Ramos (cell line): Measurements from ENCODE around the gene CIDEA.

ENCODE experiments used
- in situ Hi-C: fragments of 300-500 bp; cut with MboI; formaldehyde crosslinking; loops from one replicate; pipeline ENCODE4 v1.14.3; 2022; ENCODE audit warnings: low sequenced_read_pairs; ENCODE audit not compliant: unreplicated experiment

The CIDEA gene

DNA sequence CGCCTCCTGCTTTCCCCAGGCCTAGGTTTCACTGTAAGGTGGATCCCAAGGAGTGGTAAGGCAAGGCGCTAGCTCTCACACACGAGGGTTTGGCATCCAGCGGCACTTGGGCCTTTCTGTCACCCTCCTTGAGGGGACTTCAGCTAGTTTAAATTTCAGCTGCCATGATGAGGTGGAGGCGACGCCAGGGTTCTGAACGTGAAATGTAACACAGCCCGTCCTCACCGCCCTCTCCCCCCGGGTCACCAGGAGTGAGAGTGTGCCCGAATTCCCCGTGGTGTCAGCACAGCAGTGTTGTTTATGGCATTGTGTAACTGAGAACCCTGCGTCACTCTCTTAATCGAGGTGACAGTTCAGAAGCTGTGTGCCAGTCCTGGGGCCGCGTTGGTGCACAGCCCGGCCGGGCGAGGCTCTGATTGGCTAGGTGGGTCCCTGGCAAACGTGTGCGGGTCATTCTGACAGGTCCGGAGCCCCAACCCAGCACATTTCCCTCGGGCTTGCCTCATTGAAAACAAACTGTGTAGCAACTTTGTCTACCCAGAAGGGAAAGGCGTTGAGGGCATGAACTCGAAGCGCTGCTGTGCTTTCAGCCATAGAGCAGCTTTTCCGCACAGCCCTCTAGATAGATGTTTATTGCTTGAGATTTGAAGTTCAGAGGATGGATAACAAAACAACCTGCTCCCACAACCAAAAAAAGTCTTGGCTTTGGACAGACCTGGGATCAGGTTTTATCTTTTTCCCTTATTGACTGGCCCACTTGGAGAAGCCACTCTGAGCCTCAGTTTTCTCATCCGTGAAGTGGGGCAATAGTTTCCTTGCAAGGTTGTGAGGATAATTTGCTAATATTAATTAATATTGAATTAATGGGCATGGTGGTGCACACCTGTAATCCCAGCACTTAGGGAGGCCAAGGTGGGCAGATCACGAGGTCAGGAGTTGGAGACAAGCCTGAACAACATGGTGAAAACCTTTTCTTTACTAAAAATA is 4.9 kb downstream of the CIDEA start:
- in situ Hi-C loops = no loop called here

DNA sequence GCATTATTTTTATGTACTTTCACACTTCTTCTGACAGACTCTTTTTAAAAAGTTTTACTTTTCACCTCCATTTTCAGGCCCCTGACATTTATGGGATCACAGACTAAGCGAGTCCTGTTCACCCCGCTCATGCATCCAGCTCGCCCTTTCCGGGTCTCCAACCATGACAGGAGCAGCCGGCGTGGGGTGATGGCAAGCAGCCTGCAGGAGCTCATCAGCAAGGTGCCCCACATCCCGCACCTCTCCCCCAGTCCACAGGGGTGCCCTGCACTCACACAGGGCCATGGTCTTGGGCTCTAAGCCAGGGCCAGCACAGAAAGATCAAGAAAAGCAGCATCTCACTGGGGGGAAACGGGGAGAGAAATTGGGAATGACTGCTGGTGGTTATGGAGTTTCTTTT is 8.6 kb downstream of the CIDEA start:
- in situ Hi-C loops = no loop called here

DNA sequence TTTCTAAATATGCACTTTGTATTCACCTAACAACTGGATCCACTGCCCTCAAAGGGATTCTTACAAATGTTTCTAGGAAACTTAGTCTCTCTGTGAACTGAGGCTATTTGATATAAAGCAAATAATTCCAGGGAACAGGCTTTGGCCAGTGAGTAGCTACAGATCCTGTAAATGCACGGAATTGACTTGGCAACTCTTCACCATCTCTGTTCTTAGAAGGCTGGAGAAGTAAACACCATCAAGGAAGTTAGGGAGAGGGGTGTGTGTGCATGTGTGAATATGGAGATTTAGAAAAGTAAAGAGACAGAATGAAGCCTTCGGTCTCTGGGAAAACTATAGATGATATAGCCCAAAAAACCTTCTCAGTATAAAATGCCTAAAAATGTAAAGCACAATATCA is 10.7 kb downstream of the CIDEA start:
- in situ Hi-C loops = no loop called here

DNA sequence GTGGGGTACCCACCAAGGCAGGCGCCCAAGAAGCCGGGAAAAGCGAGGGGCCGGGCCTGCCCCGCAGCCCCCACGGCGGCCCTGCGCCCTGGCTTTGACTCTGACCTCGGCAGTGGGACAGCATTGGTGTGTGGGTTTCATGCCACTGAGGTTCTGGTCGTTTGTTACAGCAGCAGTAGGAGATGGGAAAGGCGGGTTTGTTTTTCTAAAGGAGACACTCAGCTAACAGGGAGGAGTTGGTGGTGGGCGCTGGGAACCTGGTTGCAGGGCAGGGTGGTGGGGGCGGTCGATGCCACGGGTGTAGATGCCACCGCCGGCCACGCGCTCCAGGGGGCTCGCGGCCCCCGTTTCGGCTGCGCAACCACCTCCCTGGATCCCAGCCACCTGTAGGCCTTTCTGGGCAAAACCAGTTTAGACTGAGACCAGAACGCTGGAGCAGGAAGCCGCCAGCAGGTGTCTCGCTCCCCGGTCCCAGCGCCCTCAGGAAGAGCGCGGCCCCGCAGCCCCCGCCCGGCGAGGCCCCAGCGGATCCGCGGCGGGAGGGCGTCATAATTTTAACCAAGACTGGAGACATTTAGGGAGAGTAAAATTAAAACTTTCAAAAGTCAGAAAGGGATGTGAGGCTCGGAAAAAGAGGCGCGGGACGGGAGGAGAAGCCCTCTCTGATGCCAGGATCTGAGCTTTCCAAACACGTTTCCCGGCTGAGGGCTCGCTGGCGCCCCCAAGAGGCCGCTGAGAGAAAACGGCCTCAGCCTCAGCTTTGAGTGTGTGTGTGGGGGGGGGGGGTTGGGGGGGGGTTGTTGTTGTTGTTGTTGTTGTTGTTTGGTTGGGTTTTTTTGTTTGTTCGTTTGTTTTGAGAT is 17.4 kb downstream of the CIDEA start:
- in situ Hi-C loops = no loop called here

DNA sequence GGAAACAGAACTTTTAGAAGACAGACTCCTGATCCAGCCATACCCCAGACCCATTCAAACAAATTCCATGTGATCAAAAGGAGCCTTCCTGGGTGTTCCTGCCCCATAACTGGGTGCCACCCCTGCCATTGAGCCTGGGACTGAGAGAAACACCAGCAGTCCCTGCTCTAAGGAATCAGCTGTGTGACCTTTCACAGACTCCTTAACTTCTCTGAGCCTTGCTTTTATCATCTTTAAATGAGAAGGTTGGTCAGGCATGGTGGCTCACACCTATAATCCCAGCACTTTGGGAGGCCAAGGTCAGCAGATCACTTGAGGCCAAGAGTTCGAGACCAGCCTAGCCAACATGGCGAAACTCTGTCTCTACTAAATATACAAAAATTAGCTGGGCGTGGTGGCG is 20.6 kb downstream of the CIDEA start:
- in situ Hi-C loops = no loop called here

DNA sequence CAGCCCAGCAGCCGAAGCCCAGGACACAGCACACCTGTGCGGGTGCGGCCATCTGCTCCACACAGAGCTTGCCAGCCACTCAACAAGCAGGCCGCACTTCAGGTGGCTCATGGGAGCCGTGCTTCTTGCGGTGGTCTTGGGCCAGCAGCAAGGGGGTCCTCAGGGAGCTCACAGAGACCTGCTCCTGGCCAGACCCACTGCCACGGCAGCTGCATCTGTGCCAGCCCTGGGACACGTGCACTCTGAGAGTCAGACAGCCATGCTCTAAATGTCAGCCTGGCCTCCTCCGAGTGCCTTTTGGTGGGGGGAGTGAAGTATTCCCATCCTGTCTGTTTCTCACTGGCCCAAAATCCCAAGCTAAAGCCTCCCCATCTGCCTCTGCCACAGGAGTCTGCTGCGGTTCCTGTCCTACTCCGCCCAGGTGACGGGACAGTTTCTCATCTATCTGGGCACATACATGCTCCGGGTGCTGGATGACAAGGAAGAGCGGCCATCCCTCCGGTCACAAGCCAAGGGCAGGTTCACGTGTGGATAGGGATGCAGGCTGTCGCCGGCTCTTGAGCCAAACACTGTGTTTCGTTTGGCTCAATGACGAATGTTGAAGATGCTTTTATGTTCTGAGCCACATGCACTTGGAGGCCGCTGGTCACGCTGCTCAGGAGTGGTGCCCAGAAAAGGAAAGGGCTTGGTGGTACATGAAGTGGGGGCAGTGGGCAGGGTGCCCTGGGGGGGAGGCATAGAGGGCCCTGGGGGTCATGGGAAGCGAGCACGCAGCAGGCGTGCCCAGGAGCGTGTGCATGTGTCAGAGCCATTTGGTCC is 22.8 kb downstream of the CIDEA start:
- in situ Hi-C loops = no loop called here

DNA sequence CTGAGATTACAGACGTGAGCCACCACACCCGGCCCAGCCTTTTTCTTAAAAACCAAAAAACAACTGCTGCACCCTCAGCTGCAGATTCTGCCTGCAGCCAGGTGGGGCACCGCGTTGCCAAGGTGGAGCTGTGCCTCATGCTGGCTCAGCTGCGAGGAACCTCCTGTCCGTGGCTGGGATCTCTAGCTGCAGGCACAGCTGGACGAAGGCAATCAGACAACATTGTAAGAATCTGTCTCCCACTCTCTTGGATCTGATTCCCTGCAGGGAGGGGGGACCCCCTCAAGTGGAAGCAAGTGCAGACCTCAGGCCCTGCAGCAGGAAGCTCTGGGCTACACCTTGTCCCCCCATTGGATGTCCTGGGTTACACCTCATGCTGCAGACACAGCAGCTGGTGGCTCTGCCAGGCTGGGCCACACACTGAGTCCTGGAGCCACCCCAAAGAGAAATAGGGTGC is 24.1 kb downstream of the CIDEA start:
- in situ Hi-C loops = no loop called here

DNA sequence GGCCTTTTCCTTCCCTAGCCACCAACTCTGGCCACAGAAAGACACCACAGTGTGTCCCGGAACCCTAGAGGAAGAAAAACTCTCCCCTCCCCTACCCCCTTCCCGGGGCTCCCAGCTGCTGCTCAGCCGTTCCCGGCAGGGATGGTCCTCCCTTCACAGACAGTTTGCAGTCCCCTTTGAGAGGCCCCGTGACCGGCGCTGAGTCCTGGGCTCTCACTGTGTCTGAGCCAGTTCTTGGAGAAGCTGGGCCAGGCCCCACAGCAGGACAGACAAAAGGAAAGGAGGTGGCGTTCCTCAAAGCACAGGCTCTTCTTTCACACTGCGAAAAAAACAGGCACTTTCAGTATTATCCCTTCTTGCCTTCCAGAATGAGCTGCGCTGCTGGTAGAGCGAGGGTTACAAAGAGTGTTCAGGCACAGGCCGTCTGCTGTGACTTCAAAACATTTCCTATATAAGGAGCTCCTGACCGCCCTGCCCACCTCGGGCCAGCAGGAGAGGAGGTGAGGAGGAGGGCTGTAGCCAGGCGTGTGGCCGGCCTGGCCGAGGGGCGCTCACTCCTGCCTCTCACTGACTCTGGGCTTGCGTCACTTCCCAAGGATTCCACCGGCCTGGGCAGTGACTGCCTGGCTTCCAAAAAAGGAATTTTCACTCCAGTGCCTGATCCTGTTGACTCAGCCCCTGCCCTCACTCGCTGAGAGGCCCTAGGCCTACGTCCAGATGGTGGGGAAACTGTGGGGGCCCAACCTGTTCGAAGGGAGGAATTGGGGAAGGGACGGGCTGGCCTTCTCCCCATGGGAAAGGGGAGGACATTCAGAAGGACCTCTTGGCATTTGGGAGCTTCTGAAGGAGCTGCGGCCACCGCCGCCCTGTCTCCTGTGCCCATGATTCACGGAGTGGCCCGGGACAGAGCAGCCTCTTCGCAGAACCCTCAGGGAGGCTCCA is 24.9 kb downstream of the CIDEA start:
- in situ Hi-C loops = no loop called here

DNA sequence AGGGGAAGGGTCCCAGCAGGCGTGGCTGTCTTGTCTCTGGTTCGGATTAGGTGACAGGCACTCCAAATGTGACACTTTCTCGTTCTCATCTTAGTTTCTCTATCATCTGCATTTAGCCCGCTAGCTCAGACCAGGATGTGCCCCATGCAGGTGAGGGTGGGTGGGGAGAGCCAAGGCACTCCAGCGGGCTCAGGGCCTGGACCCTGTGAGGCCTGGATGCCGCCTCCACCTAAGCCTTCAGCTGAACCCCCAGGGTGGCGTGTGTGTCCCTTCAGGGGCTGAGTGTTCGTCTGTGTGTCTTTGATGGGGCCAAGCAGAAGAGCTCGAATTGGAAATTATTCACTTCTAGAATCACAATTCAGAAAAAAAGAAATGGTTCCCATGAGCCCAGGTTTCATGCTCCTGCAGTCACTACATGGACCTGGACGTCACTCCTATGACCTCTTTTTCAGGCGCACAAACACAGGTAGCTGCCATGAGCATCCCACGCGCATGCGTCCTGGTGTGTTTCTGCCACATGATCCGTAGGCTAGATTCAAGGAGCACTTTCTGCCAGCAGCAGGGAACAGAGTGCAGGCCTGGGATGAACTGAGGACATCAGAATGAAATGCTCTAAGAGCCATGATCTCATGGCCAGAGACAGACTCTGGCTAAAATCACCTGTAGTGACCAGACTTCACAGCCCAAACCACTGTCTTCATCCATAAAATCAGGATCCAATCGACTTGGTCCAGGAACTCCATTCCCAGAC is 25.8 kb downstream of the CIDEA start:
- in situ Hi-C loops = no loop called here

DNA sequence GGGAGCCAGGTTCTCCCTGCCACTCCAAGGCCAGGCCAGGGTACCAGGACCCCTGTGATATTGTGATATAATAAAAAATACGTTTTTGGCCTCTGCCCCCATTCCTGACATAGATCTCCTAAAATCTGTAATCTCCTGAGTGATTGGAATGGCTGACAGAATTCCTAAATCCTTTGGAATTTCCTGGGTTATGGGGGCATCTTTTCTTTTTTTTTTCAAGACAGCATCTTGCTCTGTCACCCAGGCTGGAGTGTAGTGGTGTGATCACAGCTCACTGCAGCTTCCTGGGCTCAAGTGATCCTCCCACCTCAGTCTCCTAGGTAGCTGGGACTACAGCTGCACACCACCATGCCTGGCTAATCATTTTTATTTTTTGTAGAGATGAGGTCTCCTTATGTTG is 27.7 kb downstream of the CIDEA start:
- in situ Hi-C loops = no loop called here

DNA sequence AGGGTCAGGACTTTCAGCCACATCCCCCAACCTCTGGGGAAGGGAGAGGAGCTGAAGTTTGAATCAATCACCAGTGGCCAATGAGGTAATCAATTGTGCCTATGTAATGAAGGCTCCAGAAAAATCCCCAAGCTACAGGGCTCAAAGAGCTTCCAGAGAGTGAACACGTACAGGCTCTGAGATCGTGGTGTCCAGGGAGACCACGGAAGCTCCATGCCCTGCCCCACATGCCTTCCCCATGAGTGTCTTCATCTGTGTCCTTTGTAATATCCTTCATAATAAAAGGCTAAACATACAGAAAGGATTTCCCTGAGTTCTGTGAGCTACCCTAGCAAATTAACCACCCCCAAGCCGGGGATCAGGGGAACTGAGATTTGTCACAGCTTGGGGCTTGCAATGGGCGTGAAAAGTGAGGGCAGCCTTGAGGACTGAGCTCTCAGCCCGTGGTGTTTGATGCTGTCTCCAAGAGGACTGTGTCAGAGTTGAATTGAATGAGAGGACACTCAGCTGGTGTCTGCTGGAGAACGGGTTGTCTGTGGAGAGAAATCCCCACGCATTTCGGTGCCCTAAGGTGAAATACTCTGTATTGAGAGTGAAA is 28.4 kb downstream of the CIDEA start:
- in situ Hi-C loops = no loop called here

DNA sequence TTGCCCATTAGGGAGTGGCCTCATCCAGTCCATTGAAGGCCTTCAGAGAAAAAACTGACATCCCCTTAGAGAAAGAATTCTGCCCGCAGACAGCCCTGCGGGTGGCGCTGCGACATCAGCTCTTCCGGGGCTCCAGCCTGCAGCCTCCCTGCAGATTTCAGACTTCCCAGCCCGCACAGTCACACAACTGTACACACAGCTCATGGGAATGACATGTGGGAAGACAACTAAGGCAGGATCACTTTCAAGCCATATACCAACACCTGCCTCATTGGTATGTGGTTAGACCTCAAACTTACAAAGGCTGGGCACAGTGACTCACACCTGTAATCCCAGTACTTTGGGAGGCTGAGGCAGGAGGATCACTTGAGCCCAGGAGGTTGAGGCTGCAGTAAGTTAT is 29.1 kb downstream of the CIDEA start:
- in situ Hi-C loops = no loop called here

DNA sequence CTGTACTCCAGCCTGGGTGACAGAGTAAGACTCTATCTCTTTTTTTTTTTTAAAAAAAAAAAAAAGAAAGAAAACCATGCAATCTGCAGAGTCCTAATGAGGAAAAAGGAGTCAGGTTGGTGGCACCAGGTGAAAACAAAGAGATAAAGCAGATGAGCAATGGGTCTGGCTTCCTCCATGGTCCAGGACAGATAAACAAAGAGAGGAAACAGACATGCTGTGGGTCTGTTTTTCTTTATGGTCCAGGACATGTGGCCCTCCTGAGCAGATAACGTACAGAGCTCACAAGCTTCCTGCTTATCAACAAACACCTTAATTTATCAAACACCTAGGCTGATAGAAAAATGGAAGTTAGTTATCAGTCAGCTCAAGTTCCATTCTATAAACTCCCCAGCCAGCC is 29.5 kb downstream of the CIDEA start:
- in situ Hi-C loops = no loop called here

DNA sequence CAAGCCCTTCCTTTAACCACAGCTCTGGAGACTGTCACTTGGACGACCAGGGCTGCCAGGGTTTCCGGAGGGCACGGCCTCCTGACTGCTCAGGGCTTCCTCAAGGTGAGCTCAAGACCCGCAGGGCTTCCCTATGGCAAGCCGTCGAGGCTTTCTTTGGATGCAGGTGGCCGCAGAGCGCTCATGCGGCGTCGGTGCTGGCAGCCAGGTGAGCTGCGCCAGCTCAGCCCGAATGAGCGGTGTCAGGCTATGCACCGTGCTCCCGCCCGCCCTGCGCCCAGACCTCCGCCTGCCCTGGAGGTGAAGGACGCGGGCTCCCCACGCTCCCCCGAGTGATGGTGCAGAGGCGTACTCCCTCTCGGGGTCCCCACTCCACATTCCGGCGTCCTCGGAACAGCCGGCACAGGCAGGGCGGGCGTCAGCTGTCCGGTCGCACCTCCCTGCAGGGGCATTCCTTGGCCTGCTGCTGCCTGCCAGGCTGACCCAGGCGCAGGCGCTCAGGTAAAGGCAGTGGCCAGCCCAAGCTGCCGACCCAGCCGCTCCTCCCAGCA is 33.0 kb downstream of the CIDEA start:
- in situ Hi-C loops = no loop called here

DNA sequence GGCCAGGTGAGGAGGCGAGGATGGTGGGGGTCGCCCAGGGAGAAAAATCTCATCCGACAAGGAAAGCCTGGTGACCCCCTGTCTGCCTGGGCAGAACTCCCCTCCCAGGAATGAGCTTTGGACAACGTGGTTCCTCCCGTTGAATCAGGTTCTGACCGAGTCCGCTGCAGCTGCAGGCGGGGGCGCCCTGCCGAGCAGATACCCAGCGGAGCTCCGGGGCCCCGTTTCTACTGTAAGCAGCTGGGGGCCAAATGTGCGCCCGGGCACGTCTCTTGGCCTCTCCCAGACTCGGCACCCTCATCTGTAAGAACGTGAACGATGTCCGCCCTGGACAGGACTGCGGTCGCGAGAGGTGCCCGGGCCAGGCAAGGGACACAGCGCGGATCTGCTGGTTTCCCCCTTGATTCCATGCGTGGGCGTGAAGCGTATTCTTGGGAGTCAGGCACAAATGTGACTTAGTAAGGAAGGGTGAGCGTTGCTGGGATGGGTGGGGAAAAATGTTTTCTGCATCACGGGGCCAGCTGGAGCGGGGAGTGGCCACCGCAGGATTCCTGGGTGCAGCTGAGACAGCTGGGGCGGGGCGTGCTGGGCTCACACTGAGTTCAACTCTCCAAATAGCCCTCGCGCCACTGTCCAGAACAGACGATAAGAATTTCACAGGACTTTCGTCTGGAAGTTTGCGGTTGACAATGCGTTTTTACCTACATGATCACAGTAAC is 33.7 kb downstream of the CIDEA start:
- in situ Hi-C loops = no loop called here

DNA sequence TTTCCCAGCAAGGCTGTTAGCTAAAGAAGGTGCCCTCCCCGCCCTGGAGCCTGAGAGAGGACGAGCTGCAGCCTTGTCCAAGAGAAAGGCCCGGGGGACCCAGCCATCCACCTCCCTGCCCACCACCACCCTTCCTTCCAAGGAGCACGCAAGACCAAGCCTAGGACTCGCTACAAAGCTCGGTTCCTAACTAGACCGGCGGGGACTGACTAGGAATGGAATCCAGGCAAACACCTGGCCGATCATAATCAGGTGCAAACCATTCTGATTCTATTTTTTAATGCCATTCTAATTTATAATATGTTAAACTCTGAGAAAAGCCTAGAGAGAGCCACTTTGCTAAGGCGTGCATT is 34.2 kb downstream of the CIDEA start:
- in situ Hi-C loops = no loop called here

DNA sequence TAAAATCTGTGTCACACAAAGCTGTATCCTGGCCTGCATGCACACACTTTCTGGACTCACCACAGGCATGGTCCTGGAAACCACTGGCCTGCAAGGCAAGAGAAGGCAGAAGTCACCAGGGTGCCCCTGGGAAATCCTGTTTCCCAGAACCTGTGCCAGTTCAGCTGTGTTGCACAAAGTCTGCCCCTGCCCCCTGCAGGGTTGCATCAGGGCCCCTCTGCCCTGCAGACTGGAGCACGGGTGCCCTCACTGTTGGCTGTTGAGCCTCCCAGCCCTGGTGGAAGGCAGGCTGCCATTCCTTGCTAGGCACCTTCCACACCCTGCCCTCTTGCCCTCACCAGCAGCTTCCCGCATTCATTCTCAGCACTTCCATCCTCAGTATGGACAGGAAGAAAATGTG is 35.9 kb downstream of the CIDEA start:
- in situ Hi-C loops = no loop called here
